Measurements from ENCODE around the gene IGFL2.
"Not testable (repeated sequence)": the region's sequence is repeated elsewhere in the genome, so short reads cannot be mapped to it uniquely, and the experiment has no call there.

IGFL2 gene

GRCh38 chr19:46189971-46190888 is 42.2 kb downstream of the IGFL2 start:
- no peak for DNase-seq (ENCODE audit: low spot score)

- DNase-seq (ENCODE audit: low spot score): no peak
These were observed 43.3 kb downstream of the IGFL2 start for GRCh38 chr19:46191356-46191755.

GRCh38 chr19:46191972-46192371 is 43.9 kb downstream of the IGFL2 start:
- no peak for DNase-seq (ENCODE audit: low spot score)

GRCh38 chr19:46192626-46192991 is 44.6 kb downstream of the IGFL2 start:
- not testable (repeated sequence) for DNase-seq (ENCODE audit: low spot score)

GRCh38 chr19:46192992-46193650 is 45.1 kb downstream of the IGFL2 start:
- peak; percentile 74 for DNase-seq (ENCODE audit: low spot score)

- no peak for DNase-seq (ENCODE audit: low spot score)
These were observed 45.6 kb downstream of the IGFL2 start for GRCh38 chr19:46193678-46194077.

GRCh38 chr19:46195104-46195503 is 47.1 kb downstream of the IGFL2 start:
- no peak for DNase-seq (ENCODE audit: low spot score)

GRCh38 chr19:46195919-46196318 is 47.9 kb downstream of the IGFL2 start:
- not testable (repeated sequence) for DNase-seq (ENCODE audit: low spot score)

- no peak for DNase-seq (ENCODE audit: low spot score)
These were observed 48.5 kb downstream of the IGFL2 start for GRCh38 chr19:46196410-46197124.

GRCh38 chr19:46197314-46198070 is 49.5 kb downstream of the IGFL2 start:
- DNase-seq (ENCODE audit: low spot score): no peak

- DNase-seq (ENCODE audit: low spot score): no peak
These were observed 50.7 kb downstream of the IGFL2 start for GRCh38 chr19:46198756-46199155.

- DNase-seq (ENCODE audit: low spot score): no peak
These were observed 53.6 kb downstream of the IGFL2 start for GRCh38 chr19:46201454-46202310.

GRCh38 chr19:46202426-46202825 is 54.4 kb downstream of the IGFL2 start:
- no peak for DNase-seq (ENCODE audit: low spot score)

GRCh38 chr19:46202872-46203860 is 55.1 kb downstream of the IGFL2 start:
- DNase-seq (ENCODE audit: low spot score): no peak

- DNase-seq (ENCODE audit: low spot score): no peak
These were observed 56.0 kb downstream of the IGFL2 start for GRCh38 chr19:46204008-46204407.

- no peak for DNase-seq (ENCODE audit: low spot score)
These were observed 57.3 kb downstream of the IGFL2 start for GRCh38 chr19:46205183-46205984.

GRCh38 chr19:46206176-46206575 is 58.1 kb downstream of the IGFL2 start:
- DNase-seq (ENCODE audit: low spot score): no peak

GRCh38 chr19:46206682-46207081 is 58.6 kb downstream of the IGFL2 start:
- DNase-seq (ENCODE audit: low spot score): no peak

- DNase-seq (ENCODE audit: low spot score): not testable (repeated sequence)
These were observed 59.8 kb downstream of the IGFL2 start for GRCh38 chr19:46207858-46208257.
